ENCODE measurements around the gene WAPL. TPM values are rescaled to one million over a fixed set of nuclear protein-coding genes. Genes with fewer than 3 reads are reported as not detected.

Gene WAPL
- total and polyA plus RNA-seq, 9 of the 15 experiments (the other 6 are each of a cell fraction or from before 2014, with no cell fraction given): 14.3 to 36.4 (median 25.3) TPM

DNA sequence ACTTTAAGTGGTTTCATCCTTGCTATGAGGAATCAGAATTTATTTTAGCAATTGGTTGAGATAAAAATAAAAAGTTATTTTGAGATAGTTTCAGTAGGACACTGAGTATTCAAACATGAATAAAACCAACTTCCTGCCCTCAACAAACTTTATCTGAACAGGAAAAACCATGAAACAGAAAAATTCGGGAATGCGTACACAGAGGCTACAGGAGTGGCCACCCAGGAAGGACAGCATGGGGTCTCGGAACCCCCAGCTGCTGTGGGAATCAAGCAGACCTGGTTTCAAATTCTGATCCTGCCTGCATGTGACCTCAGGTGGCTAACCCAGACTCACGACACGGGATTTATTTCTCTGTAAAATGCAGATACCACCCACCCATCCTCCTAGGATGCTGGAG, 106.0 kb downstream of the WAPL start:
- Histone ChIP-seq H3K4me1 (replicated peaks in 1 of 2; ENCODE audit: control insufficient read depth in 2 of 2, insufficient read depth in 2 of 2, low read length in 2 of 2) (no peaks in the 10 kb centered on the region), H3K36me3 (ENCODE audit: control insufficient read depth, insufficient read depth, low read length) (no peaks in the 10 kb centered on the region), H3K9me1 (ENCODE audit: control insufficient read depth, insufficient read depth, low read length) (no peaks in the 10 kb centered on the region), H3K27me3 (ENCODE audit: control insufficient read depth in 2 of 2, insufficient read depth in 2 of 2, low read length in 2 of 2) (peaks cover 3 to 9% of the 10 kb centered on the region in 2 experiments; a peak in 2 of 5 replicates), H2AFZ (ENCODE audit: low read depth, low read length) (no peak overlapping the region), H3K27ac (ENCODE audit: extremely low read depth, low read depth, low read length) (no peak overlapping the region), H3K79me2 (ENCODE audit: control insufficient read depth, insufficient read depth, low read length) (no peaks in the 10 kb centered on the region), H3K9me3 (replicated peaks; ENCODE audit: control insufficient read depth, insufficient read depth, low read depth, low read length) (no peaks in the 10 kb centered on the region), H3K4me2 (ENCODE audit: insufficient read depth, low read length) (no peak overlapping the region), H3K4me3 (no peak overlapping the region), H3K9ac (ENCODE audit: insufficient read depth in 1 of 2, low read depth in 2 of 2, low read length in 2 of 2) (no peak overlapping the region), H4K20me1 (replicated peaks; ENCODE audit: control insufficient read depth, insufficient read depth, low read length) (no peaks in the 10 kb centered on the region)
- no peak for ATAC-seq
- ChIA-PET CTCF (ENCODE audit: low intra/inter-chr PET ratio) (no interaction called here), POLR2A (no interaction called here)
- intact Hi-C loops (cut with micrococcal nuclease): no loop called here
- in situ Hi-C loops (cut with MboI): no loop called here
- FAIRE-seq: no peak
- BruUV-seq (replicated peaks): no TSS peak
- TF ChIP-seq NONO (IDR thresholded peaks at IDR 0.05; ENCODE audit: low read depth in 2 of 2, low read length in 1 of 2) (no peak), ZNF133 (CRISPR knock-in tag; IDR thresholded peaks at IDR 0.05) (no peak), NBN (IDR thresholded peaks at IDR 0.05; ENCODE audit: low read depth) (no peak), PCBP2 (IDR thresholded peaks at IDR 0.05; ENCODE audit: low read depth, low read length, poor library complexity, severe bottlenecking) (no peak)
- TF ChIP-seq, protein P1, sequence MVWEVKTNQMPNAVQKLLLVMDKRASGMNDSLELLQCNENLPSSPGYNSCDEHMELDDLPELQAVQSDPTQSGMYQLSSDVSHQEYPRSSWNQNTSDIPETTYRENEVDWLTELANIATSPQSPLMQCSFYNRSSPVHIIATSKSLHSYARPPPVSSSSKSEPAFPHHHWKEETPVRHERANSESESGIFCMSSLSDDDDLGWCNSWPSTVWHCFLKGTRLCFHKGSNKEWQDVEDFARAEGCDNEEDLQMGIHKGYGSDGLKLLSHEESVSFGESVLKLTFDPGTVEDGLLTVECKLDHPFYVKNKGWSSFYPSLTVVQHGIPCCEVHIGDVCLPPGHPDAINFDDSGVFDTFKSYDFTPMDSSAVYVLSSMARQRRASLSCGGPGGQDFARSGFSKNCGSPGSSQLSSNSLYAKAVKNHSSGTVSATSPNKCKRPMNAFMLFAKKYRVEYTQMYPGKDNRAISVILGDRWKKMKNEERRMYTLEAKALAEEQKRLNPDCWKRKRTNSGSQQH (CRISPR knock-in tag; IDR thresholded peaks at IDR 0.05): no peak
- TF ChIP-seq, protein P2, sequence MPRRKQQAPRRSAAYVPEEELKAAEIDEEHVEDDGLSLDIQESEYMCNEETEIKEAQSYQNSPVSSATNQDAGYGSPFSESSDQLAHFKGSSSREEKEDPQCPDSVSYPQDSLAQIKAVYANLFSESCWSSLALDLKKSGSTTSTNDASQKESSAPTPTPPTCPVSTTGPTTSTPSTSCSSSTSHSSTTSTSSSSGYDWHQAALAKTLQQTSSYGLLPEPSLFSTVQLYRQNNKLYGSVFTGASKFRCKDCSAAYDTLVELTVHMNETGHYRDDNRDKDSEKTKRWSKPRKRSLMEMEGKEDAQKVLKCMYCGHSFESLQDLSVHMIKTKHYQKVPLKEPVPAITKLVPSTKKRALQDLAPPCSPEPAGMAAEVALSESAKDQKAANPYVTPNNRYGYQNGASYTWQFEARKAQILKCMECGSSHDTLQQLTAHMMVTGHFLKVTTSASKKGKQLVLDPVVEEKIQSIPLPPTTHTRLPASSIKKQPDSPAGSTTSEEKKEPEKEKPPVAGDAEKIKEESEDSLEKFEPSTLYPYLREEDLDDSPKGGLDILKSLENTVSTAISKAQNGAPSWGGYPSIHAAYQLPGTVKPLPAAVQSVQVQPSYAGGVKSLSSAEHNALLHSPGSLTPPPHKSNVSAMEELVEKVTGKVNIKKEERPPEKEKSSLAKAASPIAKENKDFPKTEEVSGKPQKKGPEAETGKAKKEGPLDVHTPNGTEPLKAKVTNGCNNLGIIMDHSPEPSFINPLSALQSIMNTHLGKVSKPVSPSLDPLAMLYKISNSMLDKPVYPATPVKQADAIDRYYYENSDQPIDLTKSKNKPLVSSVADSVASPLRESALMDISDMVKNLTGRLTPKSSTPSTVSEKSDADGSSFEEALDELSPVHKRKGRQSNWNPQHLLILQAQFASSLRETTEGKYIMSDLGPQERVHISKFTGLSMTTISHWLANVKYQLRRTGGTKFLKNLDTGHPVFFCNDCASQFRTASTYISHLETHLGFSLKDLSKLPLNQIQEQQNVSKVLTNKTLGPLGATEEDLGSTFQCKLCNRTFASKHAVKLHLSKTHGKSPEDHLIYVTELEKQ (CRISPR knock-in tag; IDR thresholded peaks at IDR 0.05): no peak
- no peak for DNase-seq (ENCODE audit: extremely low read depth in 1 of 4, low spot score in 3 of 4)
- 4% methylated on average over 5 of the region's 5 CpGs for WGBS (ENCODE audit: insufficient coverage, low coverage, missing lambda C conversion rate)

All from K562 (cell line).